ENCODE measurements around the gene EBF3.
A peak's percentile ranks its signal among the peaks of the same experiment; 100 is the strongest.

The EBF3 gene

GRCh38 chr10:129891806-129892205, 72.3 kb downstream of the EBF3 start:
- DNase-seq (ENCODE audit: low read depth), result no peak

- no peak for DNase-seq (ENCODE audit: low read depth)
Measured at GRCh38 chr10:129890170-129890569, 73.9 kb downstream of the EBF3 start.

GRCh38 chr10:129888784-129889616, 75.1 kb downstream of the EBF3 start:
- peak; percentile 9 for DNase-seq (ENCODE audit: low read depth)

GRCh38 chr10:129887986-129888783, 75.9 kb downstream of the EBF3 start:
- DNase-seq (ENCODE audit: low read depth), result no peak

- DNase-seq (ENCODE audit: low read depth), result no peak
Measured at GRCh38 chr10:129887381-129887905, 76.6 kb downstream of the EBF3 start.

- no peak for DNase-seq (ENCODE audit: low read depth)
Measured at GRCh38 chr10:129886263-129886662, 77.8 kb downstream of the EBF3 start.

- no peak for DNase-seq (ENCODE audit: low read depth)
Measured at GRCh38 chr10:129885526-129885925, 78.5 kb downstream of the EBF3 start.

GRCh38 chr10:129884398-129885078, 79.5 kb downstream of the EBF3 start:
- no peak for DNase-seq (ENCODE audit: low read depth)

- DNase-seq (ENCODE audit: low read depth), result no peak
Measured at GRCh38 chr10:129883626-129884397, 80.3 kb downstream of the EBF3 start.

- DNase-seq (ENCODE audit: low read depth), result no peak
Measured at GRCh38 chr10:129883029-129883428, 81.0 kb downstream of the EBF3 start.

- no peak for DNase-seq (ENCODE audit: low read depth)
Measured at GRCh38 chr10:129882291-129883010, 81.6 kb downstream of the EBF3 start.

GRCh38 chr10:129881641-129882040, 82.4 kb downstream of the EBF3 start:
- DNase-seq (ENCODE audit: low read depth), result no peak

GRCh38 chr10:129880191-129880870, 83.7 kb downstream of the EBF3 start:
- DNase-seq (ENCODE audit: low read depth), result no peak

GRCh38 chr10:129879655-129880054, 84.4 kb downstream of the EBF3 start:
- DNase-seq (ENCODE audit: low read depth), result no peak

GRCh38 chr10:129878835-129879234, 85.2 kb downstream of the EBF3 start:
- DNase-seq (ENCODE audit: low read depth), result no peak

- DNase-seq (ENCODE audit: low read depth), result no peak
Measured at GRCh38 chr10:129877773-129878371, 86.2 kb downstream of the EBF3 start.

GRCh38 chr10:129876838-129877237, 87.2 kb downstream of the EBF3 start:
- no peak for DNase-seq (ENCODE audit: low read depth)

GRCh38 chr10:129875993-129876726, 87.9 kb downstream of the EBF3 start:
- DNase-seq (ENCODE audit: low read depth), result no peak

- no peak for DNase-seq (ENCODE audit: low read depth)
Measured at GRCh38 chr10:129873351-129873750, 90.7 kb downstream of the EBF3 start.

Measured in GM04504 (cell line).